Keratinocyte (primary cell): ENCODE results near the gene TJP2.

Source experiments
- CTCF ChIP-seq, 3 experiments: IDR thresholded peaks in 1 of 3; conservative IDR thresholded peaks in 1 of 3; optimal IDR thresholded peaks in 1 of 3; 2 replicates in 2 of 3; 3 replicates in 1 of 3; pipeline versions ENCODE3 to v1.5.1; 2011; ENCODE audit warnings: low read length in 3 of 3, mild to moderate bottlenecking in 3 of 3, moderate library complexity in 2 of 3, control low read depth in 1 of 3, inconsistent platforms in 1 of 3; ENCODE audit not compliant: insufficient read depth in 2 of 3; ENCODE audit errors: extremely low read depth in 1 of 3
- EZH2 ChIP-seq: IDR thresholded peaks from one replicate; pipeline ENCODE4 v1.6.1; 2012; ENCODE audit warnings: inconsistent platforms, mild to moderate bottlenecking, low read length, moderate library complexity

- no peak for TF ChIP-seq CTCF (optimal IDR thresholded peaks at IDR 0.05 in 1 of 3, IDR thresholded peaks at IDR 0.05 in 1 of 3, conservative IDR thresholded peaks at IDR 0.05 in 1 of 3; ENCODE audit: extremely low read depth in 1 of 3, insufficient read depth in 2 of 3, low read length in 3 of 3)
- TF ChIP-seq EZH2 = no peak
Measured at GRCh38 chr9:69137311-69137710, 36.8 kb upstream of the TJP2 start.
